VCaP (cell line): Measurements from ENCODE around the gene CCNT2.

Experiments
- H3K27ac ChIP-seq: fragments of 450-650 bp; 2 replicates; pipeline ENCODE4 v1.5.1; 2017
- TF ChIP-seq, protein P1 (sequence below): fragments of 450-650 bp; conservative IDR thresholded peaks from 2 replicates; pipeline ENCODE4 v1.5.1; 2017; ENCODE audit warnings: mild to moderate bottlenecking, moderate library complexity

The CCNT2 gene

DNA sequence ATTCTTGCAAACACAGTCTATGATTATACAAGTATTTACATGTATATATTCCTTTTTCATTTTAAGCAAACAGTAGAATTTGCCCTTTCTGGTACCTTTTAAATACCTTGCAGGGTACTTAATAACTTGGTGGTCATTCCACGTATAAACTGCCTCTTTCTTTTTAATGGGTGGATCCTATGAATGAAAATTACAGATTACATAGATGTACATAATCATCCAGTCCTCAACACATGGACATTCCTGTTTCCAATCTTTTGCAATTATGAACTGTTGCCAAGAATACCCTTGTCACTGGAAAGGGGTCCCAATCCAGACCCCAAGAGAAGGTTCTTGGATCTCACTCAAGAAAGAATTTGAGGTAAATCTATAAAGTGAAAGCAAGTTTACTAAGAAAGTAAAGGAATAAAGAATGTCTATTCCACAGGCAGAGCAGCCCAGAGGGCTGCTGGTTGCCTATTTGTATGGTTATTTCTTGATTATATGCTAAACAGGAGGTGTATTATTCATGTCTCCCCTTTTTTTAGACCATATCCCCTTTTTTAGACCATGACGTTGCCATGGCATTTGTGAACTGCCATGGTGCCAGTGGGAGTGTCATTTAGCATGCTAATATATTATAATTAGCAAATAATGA, 7.7 kb upstream of the CCNT2 start:
- H3K27ac ChIP-seq: no peak overlapping the region
- TF ChIP-seq, protein P1, sequence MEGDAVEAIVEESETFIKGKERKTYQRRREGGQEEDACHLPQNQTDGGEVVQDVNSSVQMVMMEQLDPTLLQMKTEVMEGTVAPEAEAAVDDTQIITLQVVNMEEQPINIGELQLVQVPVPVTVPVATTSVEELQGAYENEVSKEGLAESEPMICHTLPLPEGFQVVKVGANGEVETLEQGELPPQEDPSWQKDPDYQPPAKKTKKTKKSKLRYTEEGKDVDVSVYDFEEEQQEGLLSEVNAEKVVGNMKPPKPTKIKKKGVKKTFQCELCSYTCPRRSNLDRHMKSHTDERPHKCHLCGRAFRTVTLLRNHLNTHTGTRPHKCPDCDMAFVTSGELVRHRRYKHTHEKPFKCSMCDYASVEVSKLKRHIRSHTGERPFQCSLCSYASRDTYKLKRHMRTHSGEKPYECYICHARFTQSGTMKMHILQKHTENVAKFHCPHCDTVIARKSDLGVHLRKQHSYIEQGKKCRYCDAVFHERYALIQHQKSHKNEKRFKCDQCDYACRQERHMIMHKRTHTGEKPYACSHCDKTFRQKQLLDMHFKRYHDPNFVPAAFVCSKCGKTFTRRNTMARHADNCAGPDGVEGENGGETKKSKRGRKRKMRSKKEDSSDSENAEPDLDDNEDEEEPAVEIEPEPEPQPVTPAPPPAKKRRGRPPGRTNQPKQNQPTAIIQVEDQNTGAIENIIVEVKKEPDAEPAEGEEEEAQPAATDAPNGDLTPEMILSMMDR: no peak

DNA sequence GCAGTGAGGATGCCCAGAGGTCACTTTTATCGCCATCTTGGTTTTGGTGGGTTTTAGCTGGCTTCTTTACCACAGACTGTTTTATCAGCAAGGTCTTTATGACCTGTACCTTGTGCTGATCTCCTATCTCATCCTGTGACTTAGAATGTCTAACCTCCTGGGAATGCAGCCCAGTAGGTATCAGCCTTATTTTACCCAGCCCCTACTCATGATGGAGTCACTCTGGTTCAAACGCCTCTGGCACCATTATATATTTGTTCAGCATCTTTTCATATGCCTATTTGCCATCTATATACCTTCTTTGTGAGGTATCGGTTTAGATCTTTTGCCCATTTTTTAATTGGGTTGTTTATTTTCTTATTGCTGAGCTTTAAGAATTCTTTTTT, 7.2 kb upstream of the CCNT2 start:
- no peak overlapping the region for H3K27ac ChIP-seq
- TF ChIP-seq, protein P1: no peak

DNA sequence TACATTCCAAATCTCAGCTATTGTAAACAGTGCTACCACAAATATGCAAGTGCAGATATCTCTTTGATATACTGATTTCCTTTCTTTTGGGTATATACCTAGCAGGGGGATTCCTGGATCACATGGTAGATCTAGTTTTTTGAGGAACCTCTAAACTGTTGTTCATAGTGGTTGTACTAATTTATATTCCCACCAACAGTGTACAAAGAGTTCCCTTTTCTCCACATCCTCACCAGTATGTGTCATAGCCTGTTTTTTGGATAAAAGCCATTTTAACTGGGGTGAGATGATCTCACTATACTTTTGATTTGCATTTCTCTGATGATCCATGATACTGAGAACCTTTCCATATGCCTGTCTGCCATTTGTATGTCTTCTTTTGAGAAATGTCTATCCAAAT, 6.3 kb upstream of the CCNT2 start:
- H3K27ac ChIP-seq: no peak overlapping the region
- TF ChIP-seq, protein P1: no peak

DNA sequence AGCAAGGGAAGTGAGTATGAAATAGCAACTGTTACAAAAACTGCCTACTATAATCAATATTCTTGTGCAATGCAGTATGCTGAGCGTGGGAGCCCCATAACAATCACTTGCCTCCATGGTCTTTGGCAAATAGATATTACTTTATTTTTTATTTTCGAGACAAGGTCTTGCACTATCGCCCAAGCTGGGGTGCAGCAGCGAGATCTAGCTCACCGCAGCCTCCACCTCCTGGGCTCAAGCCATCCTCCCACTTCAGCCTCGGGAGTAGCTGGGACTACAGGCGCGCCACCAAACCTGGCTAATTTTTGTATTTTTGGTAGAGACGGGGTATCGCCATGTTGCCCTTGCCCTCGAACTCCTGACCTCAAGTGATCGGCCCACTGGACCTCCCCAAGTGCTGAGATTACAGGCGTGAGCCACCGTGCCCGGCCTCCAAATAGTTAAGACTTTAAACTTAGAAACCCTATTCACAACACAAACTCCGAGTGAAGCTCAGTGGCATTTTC, 1.2 kb upstream of the CCNT2 start:
- H3K27ac ChIP-seq: peak overlapping the region; percentile 97
- TF ChIP-seq, protein P1: no peak

DNA sequence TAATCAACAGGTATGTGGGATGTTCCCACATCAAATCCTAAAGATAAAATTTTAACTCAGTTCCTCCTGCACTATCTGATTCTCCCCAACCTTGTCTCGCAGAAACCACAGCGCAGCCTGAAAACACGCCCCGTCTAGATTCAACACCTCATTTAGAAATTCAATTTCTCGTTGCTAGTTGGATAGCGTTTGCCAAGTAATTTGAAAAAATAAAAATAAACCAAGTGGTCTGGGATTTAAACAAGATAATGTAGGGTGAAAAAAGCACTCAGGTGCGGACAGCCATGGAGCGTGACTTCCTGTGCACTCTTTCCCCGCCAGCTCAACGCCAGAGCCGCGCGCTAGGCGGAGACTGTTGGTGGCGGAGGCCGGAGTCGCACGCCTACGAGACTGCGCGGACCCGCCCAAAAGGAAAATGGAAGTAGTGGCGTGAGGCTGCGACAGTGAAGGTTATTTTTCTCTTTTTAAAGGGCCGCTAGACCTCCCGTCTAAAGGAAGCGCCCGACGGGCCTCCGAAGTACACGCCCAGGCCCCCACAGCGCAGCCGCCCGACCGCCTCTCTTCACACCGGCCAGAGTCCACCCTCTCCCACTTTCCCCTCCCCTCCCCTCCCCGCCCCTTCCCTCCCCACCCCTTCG, 615 bp upstream of the CCNT2 start:
- TF ChIP-seq, protein P1: peak; percentile 28
- peak overlapping the region; percentile 97 for H3K27ac ChIP-seq

DNA sequence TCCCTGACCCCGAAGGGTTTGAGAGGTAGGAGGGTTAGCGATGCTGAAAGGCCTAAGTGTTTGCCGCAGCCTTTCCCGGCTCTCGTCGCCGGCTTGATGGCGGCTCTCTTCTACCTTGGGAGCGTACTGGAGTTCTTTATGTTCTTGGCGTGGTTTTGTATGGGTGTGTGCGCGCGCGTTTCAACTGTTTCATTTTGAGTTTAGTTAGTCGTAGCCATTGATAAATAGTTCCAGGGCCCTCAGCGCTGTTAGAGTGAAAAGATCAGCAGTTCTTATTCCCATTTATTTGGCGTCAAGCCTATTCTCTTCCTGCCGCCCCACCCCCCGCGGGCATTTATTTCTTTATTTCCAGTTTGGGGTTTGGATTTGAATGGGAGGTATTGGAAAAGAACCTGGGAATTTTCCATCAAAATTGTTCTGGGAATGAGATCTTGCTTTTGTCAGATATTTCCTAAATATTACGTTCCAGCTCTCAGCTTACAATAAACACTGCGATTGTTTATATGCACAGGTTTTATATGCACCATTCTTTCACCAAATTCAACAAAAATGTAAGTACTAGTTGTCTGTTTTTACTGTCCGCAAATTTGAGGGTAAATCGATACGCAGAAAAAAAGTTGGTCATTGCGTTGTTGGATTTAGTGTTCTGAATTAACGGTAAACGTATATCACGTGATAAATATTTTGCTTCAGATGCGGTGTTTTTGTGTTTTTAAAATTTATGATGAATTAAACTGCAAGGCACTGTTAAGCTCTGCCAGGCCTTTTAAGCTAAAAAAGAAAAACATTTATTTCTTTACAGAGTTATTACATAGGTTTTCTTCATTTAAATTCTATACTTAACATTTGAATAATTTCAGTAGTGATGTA, 954 bp downstream of the CCNT2 start:
- TF ChIP-seq, protein P1: no peak
- H3K27ac ChIP-seq: peak overlapping the region; percentile 97

DNA sequence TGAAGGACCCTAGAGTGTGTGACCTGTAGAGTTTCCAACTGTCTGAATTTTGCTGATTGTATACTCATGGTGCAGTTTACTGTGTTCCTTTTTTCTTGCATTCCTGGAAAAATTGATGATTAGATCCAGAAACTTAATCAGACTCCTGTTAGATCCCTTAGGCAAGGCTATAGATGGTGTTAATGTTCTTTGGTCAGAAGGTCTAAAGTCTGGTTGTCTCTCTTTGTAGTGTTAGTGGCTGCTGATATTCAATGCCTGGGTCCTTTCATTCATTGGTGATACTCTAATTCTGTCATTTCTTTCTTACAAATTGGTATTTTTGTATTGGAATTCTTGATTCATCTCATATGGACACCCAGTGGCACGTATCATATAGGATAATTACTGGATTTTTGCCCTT, 6.3 kb downstream of the CCNT2 start:
- TF ChIP-seq, protein P1: no peak
- no peak overlapping the region for H3K27ac ChIP-seq
